A673 (cell line): ENCODE measurements around the gene TNS3. TPM values are rescaled to one million over a fixed set of nuclear protein-coding genes. Genes with fewer than 3 reads are reported as not detected.

ENCODE experiments used
- BruUV-seq: library from RNA; stranded (reverse); fragments of 400-500 nt; replicated peaks from 2 replicates; lab custom pipeline; 2021; lab: Mats Ljungman, UMichigan
- CTCF ChIA-PET: fragments of 300-600 bp; sonication (Branson Sonifier 250); formaldehyde crosslinking; loops from one replicate; lab custom pipeline; 2022; ENCODE audit warnings: antibody characterized with exemption; lab: Charles Lee
- POLR2A ChIA-PET: fragments of 300-600 bp; sonication (Branson Sonifier 250); formaldehyde crosslinking; loops from one replicate; lab custom pipeline; 2022; ENCODE audit warnings: antibody characterized with exemption; ENCODE audit not compliant: low non-redundant PET; lab: Charles Lee
- DNase-seq: peaks from one replicate; pipeline ENCODE4 v3.0.0-alpha.2; 2015; ENCODE audit warnings: low spot score
- H3K27ac ChIP-seq: fragments of 200-600 bp; sonication (generic); 2 replicates; pipeline ENCODE4 v1.5.1; 2016; ENCODE audit warnings: mixed run types, low read depth, mild to moderate bottlenecking, mixed read lengths, antibody characterized with exemption, low read length; ENCODE audit not compliant: poor library complexity, severe bottlenecking
- H3K27me3 ChIP-seq: fragments of 200-600 bp; sonication (generic); replicated peaks from 2 replicates; pipeline ENCODE4 v1.6.1; 2017; ENCODE audit warnings: mixed run types, low read depth, mild to moderate bottlenecking, mixed read lengths, antibody characterized with exemption, low read length; ENCODE audit not compliant: insufficient read depth, poor library complexity
- H3K36me3 ChIP-seq: fragments of 200-600 bp; sonication (generic); 2 replicates; pipeline ENCODE4 v1.6.1; 2016; ENCODE audit warnings: mixed run types, mild to moderate bottlenecking, mixed read lengths, antibody characterized with exemption, low read length; ENCODE audit not compliant: insufficient read depth, poor library complexity, severe bottlenecking
- H3K4me1 ChIP-seq: fragments of 200-600 bp; sonication (generic); 2 replicates; pipeline ENCODE4 v1.6.1; 2017; ENCODE audit warnings: mixed run types, mild to moderate bottlenecking, mixed read lengths, antibody characterized with exemption, low read length; ENCODE audit not compliant: insufficient read depth, poor library complexity, severe bottlenecking
- H3K4me3 ChIP-seq: fragments of 200-600 bp; sonication (generic); 2 replicates; pipeline ENCODE4 v1.5.1; 2016; ENCODE audit warnings: low read depth, mixed run types, mild to moderate bottlenecking, mixed read lengths, low read length; ENCODE audit not compliant: poor library complexity, severe bottlenecking
- H3K9me3 ChIP-seq: fragments of 200-600 bp; sonication (generic); 2 replicates; pipeline ENCODE4 v1.6.1; 2016; ENCODE audit warnings: mixed run types, low read depth, mild to moderate bottlenecking, mixed read lengths, antibody characterized with exemption, low read length; ENCODE audit not compliant: poor library complexity, severe bottlenecking
- CTCF ChIP-seq: fragments of 300-800, 200-600 bp; sonication (generic); conservative IDR thresholded peaks from 2 replicates; pipeline ENCODE4 v1.5.1; 2017; ENCODE audit warnings: low read depth, mild to moderate bottlenecking, antibody characterized with exemption, low read length, moderate library complexity, mixed read lengths
- EZH2 ChIP-seq: fragments of 200-600 bp; sonication (generic); IDR thresholded peaks from 2 replicates; pipeline ENCODE4 v1.6.1; 2017; ENCODE audit warnings: borderline replicate concordance, low read depth, mild to moderate bottlenecking, mixed read lengths, antibody characterized with exemption, low read length; ENCODE audit not compliant: poor library complexity, severe bottlenecking
- intact Hi-C: fragments of 100-400 bp; cut with micrococcal nuclease; formaldehyde crosslinking; loops from one replicate; pipeline ENCODE4 v1.10.0; 2022; ENCODE audit not compliant: unreplicated experiment
- total RNA-seq: library from RNA; stranded (reverse); gene quantifications from 2 replicates; pipeline ENCODE4 v1.2.3, GENCODE V29; 2021

Gene TNS3
- total RNA-seq, 1 experiment from 2014 or later, result not detected

GRCh38 chr7:47511699-47512370 is 70.1 kb downstream of the TNS3 start:
- BruUV-seq, result no TSS peak
- no peak overlapping the region for H3K27ac ChIP-seq
- H3K9me3 ChIP-seq, result no peaks in the 10 kb centered on the region
- no peaks in the 10 kb centered on the region for H3K36me3 ChIP-seq
- TF ChIP-seq EZH2 (no peak), CTCF (no peak)
- H3K4me1 ChIP-seq, result no peaks in the 10 kb centered on the region
- no peaks in the 10 kb centered on the region for H3K27me3 ChIP-seq
- intact Hi-C loops, result no loop called here
- no peak for DNase-seq
- no peak overlapping the region for H3K4me3 ChIP-seq
- ChIA-PET CTCF (no interaction called here), POLR2A (no interaction called here)

GRCh38 chr7:47510786-47511185 is 71.1 kb downstream of the TNS3 start:
- BruUV-seq, result no TSS peak

GRCh38 chr7:47510192-47510591 is 71.7 kb downstream of the TNS3 start:
- BruUV-seq, result no TSS peak
- no peaks in the 10 kb centered on the region for H3K27me3 ChIP-seq
- intact Hi-C loops, result no loop called here
- DNase-seq, result no peak
- TF ChIP-seq CTCF (no peak), EZH2 (no peak)
- ChIA-PET CTCF (no interaction called here), POLR2A (no interaction called here)
- no peak overlapping the region for H3K4me3 ChIP-seq
- no peaks in the 10 kb centered on the region for H3K4me1 ChIP-seq
- no peaks in the 10 kb centered on the region for H3K36me3 ChIP-seq
- H3K27ac ChIP-seq, result no peak overlapping the region
- H3K9me3 ChIP-seq, result no peaks in the 10 kb centered on the region

More at GRCh38 chr7:47510786-47511185, 71.1 kb downstream of the TNS3 start:
- Histone ChIP-seq H3K4me3 (no peak overlapping the region), H3K27ac (no peak overlapping the region), H3K36me3 (no peaks in the 10 kb centered on the region), H3K4me1 (no peaks in the 10 kb centered on the region), H3K27me3 (no peaks in the 10 kb centered on the region), H3K9me3 (no peaks in the 10 kb centered on the region)
- DNase-seq, result no peak
- CTCF ChIA-PET, result no interaction called here
- TF ChIP-seq CTCF (no peak), EZH2 (no peak)
- intact Hi-C loops, result no loop called here
- POLR2A ChIA-PET, result no interaction called here
